Loucy (cell line): Measurements from ENCODE around the gene PKHD1.

Experiments used
- H2AFZ ChIP-seq: fragments of 200-600 bp; sonication (generic); 2 replicates; pipeline ENCODE4 v1.6.0; 2016; ENCODE audit warnings: antibody characterized with exemption, mild to moderate bottlenecking, low read length, moderate library complexity
- H3F3A ChIP-seq: fragments of 200-600 bp; 2 replicates; pipeline ENCODE4 v1.6.0; 2016; ENCODE audit warnings: antibody characterized with exemption, low read depth, mild to moderate bottlenecking
- H3K27me3 ChIP-seq: fragments of 200-600 bp; sonication (generic); 2 replicates; pipeline ENCODE4 v1.6.1; 2014; ENCODE audit warnings: low read length, mild to moderate bottlenecking; ENCODE audit not compliant: insufficient read depth, poor library complexity, severe bottlenecking
- H3K36me3 ChIP-seq: fragments of 200-600 bp; sonication (generic); 2 replicates; pipeline ENCODE4 v1.6.1; 2016; ENCODE audit warnings: low read length; ENCODE audit not compliant: insufficient read depth
- H3K4me1 ChIP-seq: fragments of 200-600 bp; sonication (generic); 2 replicates; pipeline ENCODE4 v1.5.1; 2014; ENCODE audit warnings: low read length, mild to moderate bottlenecking; ENCODE audit not compliant: insufficient read depth, poor library complexity, severe bottlenecking
- H3K4me2 ChIP-seq: fragments of 200-600 bp; sonication (generic); 2 replicates; pipeline ENCODE4 v1.6.0; 2014; ENCODE audit warnings: antibody characterized with exemption, low read length, low read depth, mild to moderate bottlenecking; ENCODE audit not compliant: poor library complexity, severe bottlenecking
- H3K4me3 ChIP-seq: fragments of 200-600 bp; sonication (generic); 2 replicates; pipeline ENCODE4 v1.5.1; 2014; ENCODE audit warnings: low read length, mild to moderate bottlenecking, mixed read lengths; ENCODE audit not compliant: poor library complexity, severe bottlenecking
- H3K79me2 ChIP-seq: fragments of 200-600 bp; sonication (generic); 2 replicates; pipeline ENCODE4 v1.6.1; 2014; ENCODE audit warnings: low read length; ENCODE audit not compliant: insufficient read depth
- H3K9ac ChIP-seq: fragments of 200-600 bp; sonication (generic); 2 replicates; pipeline ENCODE4 v1.6.0; 2014; ENCODE audit warnings: mild to moderate bottlenecking, low read depth, low read length, moderate library complexity; ENCODE audit not compliant: poor library complexity, severe bottlenecking
- H3K9me2 ChIP-seq: fragments of 200-600 bp; sonication (generic); replicated peaks from 2 replicates; pipeline ENCODE4 v1.6.1; 2016; ENCODE audit warnings: low read depth, low read length, mixed read lengths
- H3K9me3 ChIP-seq: fragments of 200-600 bp; sonication (generic); 2 replicates; pipeline ENCODE4 v1.6.1; 2014; ENCODE audit warnings: mild to moderate bottlenecking, antibody characterized with exemption, low read length, low read depth; ENCODE audit not compliant: insufficient read depth
- H4K20me1 ChIP-seq: fragments of 200-600 bp; sonication (generic); 2 replicates; pipeline ENCODE4 v1.6.0; 2014; ENCODE audit warnings: antibody characterized with exemption, low read length, mild to moderate bottlenecking; ENCODE audit not compliant: insufficient read depth, poor library complexity, severe bottlenecking
- CTCF ChIP-seq: fragments of 200-600 bp; sonication (generic); conservative IDR thresholded peaks from 2 replicates; pipeline ENCODE4 v1.5.1; 2014; ENCODE audit warnings: mild to moderate bottlenecking, antibody characterized with exemption, low read length
- EZH2phosphoT487 ChIP-seq: fragments of 200-600 bp; IDR thresholded peaks from 2 replicates; pipeline ENCODE4 v1.6.1; 2018; ENCODE audit warnings: antibody characterized with exemption, mild to moderate bottlenecking, moderate library complexity, borderline replicate concordance

Gene PKHD1

GRCh38 chr6:51857134-51857533 lies 230.3 kb downstream of the PKHD1 start:
- no peaks in the 10 kb centered on the region for H3K9me3 ChIP-seq
- H3K27me3 ChIP-seq: no peaks in the 10 kb centered on the region
- TF ChIP-seq EZH2phosphoT487: no peak
- TF ChIP-seq CTCF: no peak
- H3K9ac ChIP-seq: no peak overlapping the region
- H3K79me2 ChIP-seq: no peaks in the 10 kb centered on the region
- no peak overlapping the region for H3K4me3 ChIP-seq
- no peak overlapping the region for H3K4me2 ChIP-seq
- H4K20me1 ChIP-seq: no peaks in the 10 kb centered on the region
- H3K36me3 ChIP-seq: no peaks in the 10 kb centered on the region
- H3K4me1 ChIP-seq: no peaks in the 10 kb centered on the region
- H3K9me2 ChIP-seq: no peaks in the 10 kb centered on the region
- no peaks in the 10 kb centered on the region for H3F3A ChIP-seq
- H2AFZ ChIP-seq: no peak overlapping the region

- Histone ChIP-seq H3F3A (no peaks in the 10 kb centered on the region), H3K36me3 (no peaks in the 10 kb centered on the region), H3K4me1 (no peaks in the 10 kb centered on the region), H3K9me2 (no peaks in the 10 kb centered on the region), H3K4me2 (no peak overlapping the region), H3K9ac (no peak overlapping the region), H4K20me1 (no peaks in the 10 kb centered on the region), H3K9me3 (no peaks in the 10 kb centered on the region), H3K79me2 (no peaks in the 10 kb centered on the region), H3K4me3 (no peak overlapping the region), H3K27me3 (no peaks in the 10 kb centered on the region), H2AFZ (no peak overlapping the region)
- TF ChIP-seq CTCF (no peak), EZH2phosphoT487 (no peak)
Observed at GRCh38 chr6:51856508-51856907, 230.9 kb downstream of the PKHD1 start.

- Histone ChIP-seq H3K36me3 (no peaks in the 10 kb centered on the region), H3K4me3 (no peak overlapping the region), H3K4me2 (no peak overlapping the region), H4K20me1 (no peaks in the 10 kb centered on the region), H3K9me2 (no peaks in the 10 kb centered on the region), H3K9ac (no peak overlapping the region), H2AFZ (no peak overlapping the region), H3K9me3 (no peaks in the 10 kb centered on the region), H3K27me3 (no peaks in the 10 kb centered on the region), H3K4me1 (no peaks in the 10 kb centered on the region), H3K79me2 (no peaks in the 10 kb centered on the region), H3F3A (no peaks in the 10 kb centered on the region)
- no peak for TF ChIP-seq EZH2phosphoT487
- peak; percentile 86 for TF ChIP-seq CTCF
Observed at GRCh38 chr6:51855310-51856082, 231.9 kb downstream of the PKHD1 start.
